Ovary (tissue), 3 donors: ENCODE measurements around the gene GMFB.

Experiments used
- POLR2A ChIP-seq: fragments of 450-650 bp; IDR thresholded peaks from one replicate; pipeline ENCODE4 v1.6.1; 2017; ENCODE audit warnings: antibody characterized with exemption, mild to moderate bottlenecking, moderate library complexity
- TF ChIP-seq, protein P1 (sequence below), 3 donors: fragments of 450-650 bp in 2 of 3; fragments of 200-600 bp in 1 of 3; IDR thresholded peaks; one replicate each; pipeline versions ENCODE4 v1.5.1 to v1.8.0; 2016 to 2022; ENCODE audit warnings: antibody characterized with exemption in 3 of 3, mild to moderate bottlenecking in 1 of 3
- donor health status: DM: no; HTN: no; CAD: no.

DNA sequence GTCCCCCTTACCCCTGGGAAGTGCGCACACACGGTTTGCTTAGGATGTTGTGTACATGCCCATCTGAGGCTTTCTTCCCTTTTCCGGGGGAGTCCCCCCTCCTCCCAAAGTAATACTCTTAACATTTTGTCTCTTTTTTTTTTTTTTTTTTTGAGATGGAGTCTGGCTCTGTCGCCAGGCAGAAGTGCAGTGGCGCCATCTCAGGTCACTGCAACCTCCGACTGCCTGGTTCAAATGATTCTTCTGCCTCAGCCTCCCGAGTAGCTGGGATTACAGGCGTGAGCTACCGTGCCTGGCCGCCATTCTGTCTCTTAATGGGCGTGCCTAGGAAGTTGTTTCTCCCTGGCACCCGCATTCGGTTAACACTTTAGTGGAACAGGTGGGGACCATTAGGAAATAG lies 4.5 kb upstream of the GMFB start:
- TF ChIP-seq, protein P1, sequence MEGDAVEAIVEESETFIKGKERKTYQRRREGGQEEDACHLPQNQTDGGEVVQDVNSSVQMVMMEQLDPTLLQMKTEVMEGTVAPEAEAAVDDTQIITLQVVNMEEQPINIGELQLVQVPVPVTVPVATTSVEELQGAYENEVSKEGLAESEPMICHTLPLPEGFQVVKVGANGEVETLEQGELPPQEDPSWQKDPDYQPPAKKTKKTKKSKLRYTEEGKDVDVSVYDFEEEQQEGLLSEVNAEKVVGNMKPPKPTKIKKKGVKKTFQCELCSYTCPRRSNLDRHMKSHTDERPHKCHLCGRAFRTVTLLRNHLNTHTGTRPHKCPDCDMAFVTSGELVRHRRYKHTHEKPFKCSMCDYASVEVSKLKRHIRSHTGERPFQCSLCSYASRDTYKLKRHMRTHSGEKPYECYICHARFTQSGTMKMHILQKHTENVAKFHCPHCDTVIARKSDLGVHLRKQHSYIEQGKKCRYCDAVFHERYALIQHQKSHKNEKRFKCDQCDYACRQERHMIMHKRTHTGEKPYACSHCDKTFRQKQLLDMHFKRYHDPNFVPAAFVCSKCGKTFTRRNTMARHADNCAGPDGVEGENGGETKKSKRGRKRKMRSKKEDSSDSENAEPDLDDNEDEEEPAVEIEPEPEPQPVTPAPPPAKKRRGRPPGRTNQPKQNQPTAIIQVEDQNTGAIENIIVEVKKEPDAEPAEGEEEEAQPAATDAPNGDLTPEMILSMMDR (IDR thresholded peaks at IDR 0.05): no peak
- no peak for TF ChIP-seq POLR2A
